ENCODE results near the gene ANKRD11.
"Not testable (repeated sequence)": the region's sequence is repeated elsewhere in the genome, so short reads cannot be mapped to it uniquely, and the experiment has no call there.

DNA sequence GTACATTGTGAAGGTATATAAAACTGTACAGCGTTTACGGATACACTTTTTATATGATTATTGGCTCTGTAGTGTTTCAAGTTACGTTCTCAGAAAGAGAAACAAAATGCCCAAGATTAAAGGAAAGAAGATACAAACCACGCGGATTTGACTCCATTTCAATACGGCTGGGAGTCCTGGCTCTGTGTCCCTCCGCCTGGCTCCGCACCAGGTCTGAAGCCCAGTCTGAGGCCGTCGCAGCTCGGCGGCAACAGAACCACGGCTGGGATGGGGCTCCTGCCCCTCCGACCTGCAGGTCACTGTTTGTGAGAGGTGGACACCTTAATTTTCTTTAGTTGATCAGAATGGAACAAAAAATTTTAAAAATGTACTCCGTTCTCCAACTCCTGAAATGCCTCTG is 222.6 kb downstream of the ANKRD11 start:
- TF ChIP-seq POLR2A, POLR2AphosphoS5 (IDR thresholded peaks at IDR 0.05): not testable (repeated sequence)
- TF ChIP-seq, protein P1, sequence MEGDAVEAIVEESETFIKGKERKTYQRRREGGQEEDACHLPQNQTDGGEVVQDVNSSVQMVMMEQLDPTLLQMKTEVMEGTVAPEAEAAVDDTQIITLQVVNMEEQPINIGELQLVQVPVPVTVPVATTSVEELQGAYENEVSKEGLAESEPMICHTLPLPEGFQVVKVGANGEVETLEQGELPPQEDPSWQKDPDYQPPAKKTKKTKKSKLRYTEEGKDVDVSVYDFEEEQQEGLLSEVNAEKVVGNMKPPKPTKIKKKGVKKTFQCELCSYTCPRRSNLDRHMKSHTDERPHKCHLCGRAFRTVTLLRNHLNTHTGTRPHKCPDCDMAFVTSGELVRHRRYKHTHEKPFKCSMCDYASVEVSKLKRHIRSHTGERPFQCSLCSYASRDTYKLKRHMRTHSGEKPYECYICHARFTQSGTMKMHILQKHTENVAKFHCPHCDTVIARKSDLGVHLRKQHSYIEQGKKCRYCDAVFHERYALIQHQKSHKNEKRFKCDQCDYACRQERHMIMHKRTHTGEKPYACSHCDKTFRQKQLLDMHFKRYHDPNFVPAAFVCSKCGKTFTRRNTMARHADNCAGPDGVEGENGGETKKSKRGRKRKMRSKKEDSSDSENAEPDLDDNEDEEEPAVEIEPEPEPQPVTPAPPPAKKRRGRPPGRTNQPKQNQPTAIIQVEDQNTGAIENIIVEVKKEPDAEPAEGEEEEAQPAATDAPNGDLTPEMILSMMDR (IDR thresholded peaks at IDR 0.05) = not testable (repeated sequence)
